Right lung (tissue), 5 donors: Measurements from ENCODE around the gene PPEF1. TPM values are rescaled to one million over a fixed set of nuclear protein-coding genes. Genes with fewer than 3 reads are reported as not detected.
"Not testable (repeated sequence)": the region's sequence is repeated elsewhere in the genome, so short reads cannot be mapped to it uniquely, and the experiment has no call there.

Source experiments
- DNase-seq, 2 donors: peaks; one replicate each; pipeline ENCODE4 v3.0.0-alpha.2; 2013
- polyA plus RNA-seq, 5 donors: library from polyadenylated mRNA; unstranded; fragments of 120-200 nt; gene quantifications; one replicate each; pipeline versions ENCODE4 v1.2.1 to v1.2.3, GENCODE V29; 2013; ENCODE audit warnings: inconsistent platforms in 1 of 5, low replicate concordance in 1 of 5; ENCODE audit not compliant: insufficient read length in 5 of 5, insufficient read depth in 1 of 5

PPEF1 gene
- polyA plus RNA-seq, 5 donors = 0.20 to 1.1 (median 0.70) TPM

- no peak for DNase-seq
These were observed 89.7 kb downstream of the PPEF1 start for GRCh38 chrX:18797141-18797540.

DNA sequence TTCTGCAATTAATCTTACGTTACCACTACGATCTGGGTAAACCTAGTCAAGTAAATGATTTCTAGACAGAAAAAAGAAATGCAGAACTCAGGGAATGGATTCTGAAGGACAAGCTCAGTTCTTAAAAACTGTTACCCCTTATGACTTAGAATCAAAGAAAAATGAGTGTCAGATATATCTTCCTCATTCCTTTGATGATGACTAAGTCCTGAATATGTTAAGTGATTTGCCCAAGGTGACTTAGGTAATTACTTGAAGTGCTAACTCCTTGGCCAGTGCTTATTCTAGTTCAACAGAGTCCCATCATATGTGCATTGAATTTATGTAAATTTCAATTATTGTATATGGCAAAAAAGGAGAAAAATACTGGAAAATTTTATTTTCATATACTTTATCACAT lies 92.5 kb downstream of the PPEF1 start:
- no peak for DNase-seq

GRCh38 chrX:18809641-18810040 lies 102.2 kb downstream of the PPEF1 start:
- no peak for DNase-seq

DNA sequence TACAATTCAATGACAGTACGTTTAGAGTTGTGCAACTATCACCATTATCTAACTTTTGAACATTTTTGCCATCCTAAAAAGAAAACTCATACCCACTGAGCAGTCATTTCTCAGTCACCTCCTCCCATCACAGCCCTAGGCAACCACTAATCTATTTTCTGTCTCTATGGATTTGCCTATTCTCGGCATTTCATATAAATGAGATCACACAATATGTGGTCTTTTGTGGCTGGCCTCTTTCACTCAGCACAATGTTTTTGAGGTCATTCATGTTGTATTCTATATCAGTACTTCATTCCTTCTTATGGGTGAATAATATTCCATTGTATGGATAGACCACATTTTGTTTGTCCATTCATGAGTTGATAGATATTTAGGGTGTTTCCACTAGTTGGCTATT lies 103.0 kb downstream of the PPEF1 start:
- DNase-seq = no peak

DNA sequence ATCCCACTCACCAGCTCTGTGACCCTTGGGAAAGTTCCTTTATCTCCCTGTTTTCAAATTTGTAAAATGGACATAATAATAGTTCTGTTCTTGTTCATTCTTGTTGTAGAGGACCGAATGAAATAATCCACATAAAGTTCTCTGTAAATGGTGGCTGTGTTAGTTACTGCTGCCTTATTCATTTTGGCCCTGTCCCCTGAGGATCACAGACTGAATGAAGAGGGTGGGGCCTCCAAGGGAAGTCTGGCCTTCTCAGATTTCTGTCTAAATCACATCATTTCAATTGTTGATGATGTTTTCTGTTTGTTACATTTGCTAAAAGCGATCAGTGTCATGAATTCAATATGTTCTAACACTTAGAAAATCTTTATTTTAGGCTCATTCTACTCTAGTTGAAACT lies 117.9 kb downstream of the PPEF1 start:
- DNase-seq = no peak

DNA sequence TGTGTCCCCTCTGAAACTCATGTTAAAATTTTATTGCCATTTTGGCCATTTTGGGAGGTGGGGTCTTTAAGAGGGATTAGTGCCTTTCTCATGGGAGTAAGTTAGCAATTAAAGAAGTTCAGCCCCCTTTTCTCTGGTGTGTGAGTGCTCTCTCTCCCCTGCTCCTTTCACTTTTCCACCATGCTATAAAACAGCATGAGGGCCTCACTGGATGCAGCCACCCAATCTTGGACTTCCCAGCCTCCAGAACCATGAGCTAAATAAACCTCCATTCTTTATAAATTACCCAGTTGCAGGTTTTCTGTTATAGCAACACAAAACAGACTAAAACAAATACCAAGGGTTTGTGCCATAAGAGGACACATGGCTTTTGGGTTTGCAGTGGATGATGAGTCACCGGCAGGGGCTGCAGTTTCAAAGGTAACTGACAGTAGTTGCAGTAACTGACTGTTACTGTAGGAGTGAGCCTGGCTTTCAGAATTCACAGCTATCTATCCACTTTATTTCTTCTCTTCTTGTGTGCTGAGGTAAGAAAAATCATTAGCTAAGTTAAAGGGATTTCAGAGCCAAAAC lies 121.5 kb downstream of the PPEF1 start:
- DNase-seq = no peak

DNA sequence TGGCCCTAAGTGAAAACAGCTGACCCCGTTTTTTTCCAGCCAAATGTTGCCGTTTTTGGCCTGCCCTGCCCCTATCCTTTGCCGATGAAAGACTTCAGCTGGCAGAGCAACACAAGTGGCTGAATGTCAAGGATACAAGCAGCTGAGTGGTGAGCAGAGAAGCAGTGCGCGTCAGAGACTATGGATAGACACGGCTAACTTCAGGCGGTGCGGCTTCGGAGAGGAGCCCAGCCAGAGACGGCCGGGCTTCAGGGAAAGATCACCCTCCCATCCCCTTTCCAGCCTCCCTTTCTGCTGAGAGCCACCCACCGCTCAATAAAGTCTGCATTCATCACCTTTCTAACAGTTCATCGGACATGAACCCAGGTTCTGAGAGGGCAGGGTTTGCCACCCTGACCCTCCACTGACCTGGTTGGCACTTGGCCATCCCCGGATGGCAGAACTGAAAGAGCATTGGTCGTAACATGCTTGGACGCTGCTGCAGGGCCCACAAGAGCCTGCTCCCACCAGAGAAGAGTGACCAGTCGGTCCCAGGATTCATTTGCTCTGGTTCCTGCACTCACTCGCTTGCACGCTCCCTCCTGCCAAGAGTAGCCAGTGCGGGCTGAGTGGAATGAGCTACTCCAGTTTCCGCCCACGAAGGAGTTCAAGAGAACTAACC lies 125.8 kb downstream of the PPEF1 start:
- DNase-seq = peak; percentile 38 to 39

GRCh38 chrX:18847901-18848300 lies 140.5 kb downstream of the PPEF1 start:
- not testable (repeated sequence) for DNase-seq

DNA sequence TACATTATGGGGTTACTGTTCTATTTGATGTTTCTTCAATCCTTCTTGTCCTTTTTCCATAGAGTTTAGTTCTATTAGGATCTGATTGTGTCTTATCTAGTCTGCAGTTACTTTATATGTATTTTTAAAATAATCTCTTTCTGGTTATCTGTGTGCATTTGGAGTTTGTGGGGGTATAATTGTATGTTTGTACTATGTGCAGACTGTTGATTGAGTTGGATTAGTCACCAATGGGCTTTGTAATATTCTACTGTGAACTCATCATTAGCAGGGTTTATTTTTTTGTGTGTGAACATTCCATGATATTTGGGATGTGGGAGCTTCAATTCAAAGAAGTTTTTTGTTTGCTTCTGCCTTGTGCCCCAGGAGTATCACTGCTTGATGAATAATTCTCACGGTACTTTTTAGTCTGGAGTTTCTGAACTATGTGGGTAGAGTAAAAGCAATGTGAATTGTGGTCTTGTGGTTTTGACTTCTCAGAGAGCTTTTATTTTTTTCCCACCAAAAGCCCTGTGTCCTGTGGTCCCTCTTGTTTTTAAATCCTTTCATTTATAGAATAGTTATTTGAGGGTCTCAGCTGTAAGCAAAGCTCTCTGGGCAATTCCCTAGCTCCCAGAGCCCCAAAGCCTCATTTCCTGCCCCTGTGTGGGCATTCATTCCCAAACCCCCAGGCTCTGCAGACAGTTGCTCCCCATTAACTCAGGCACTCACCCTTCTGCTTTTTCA lies 148.6 kb downstream of the PPEF1 start:
- no peak for DNase-seq

DNA sequence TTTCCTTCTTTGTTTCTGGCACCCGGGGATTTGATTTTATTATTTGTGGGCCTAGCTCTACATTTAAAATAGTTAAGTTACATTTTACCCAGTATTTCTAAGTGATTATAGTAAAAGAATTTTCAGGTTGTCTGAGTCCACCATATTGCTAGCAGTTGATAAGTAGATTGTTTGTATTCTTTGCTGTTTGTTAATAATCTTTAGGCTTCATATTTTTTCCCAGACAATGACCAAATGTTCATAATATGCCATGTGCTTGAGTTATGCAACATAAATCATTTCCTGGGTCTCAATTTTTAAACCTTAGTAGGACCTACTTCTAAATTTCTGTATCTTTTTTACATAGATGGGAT lies 149.2 kb downstream of the PPEF1 start:
- DNase-seq = no peak

GRCh38 chrX:18861511-18861910 lies 154.1 kb downstream of the PPEF1 start:
- no peak for DNase-seq

GRCh38 chrX:18864390-18864920 lies 157.0 kb downstream of the PPEF1 start:
- no peak for DNase-seq

DNA sequence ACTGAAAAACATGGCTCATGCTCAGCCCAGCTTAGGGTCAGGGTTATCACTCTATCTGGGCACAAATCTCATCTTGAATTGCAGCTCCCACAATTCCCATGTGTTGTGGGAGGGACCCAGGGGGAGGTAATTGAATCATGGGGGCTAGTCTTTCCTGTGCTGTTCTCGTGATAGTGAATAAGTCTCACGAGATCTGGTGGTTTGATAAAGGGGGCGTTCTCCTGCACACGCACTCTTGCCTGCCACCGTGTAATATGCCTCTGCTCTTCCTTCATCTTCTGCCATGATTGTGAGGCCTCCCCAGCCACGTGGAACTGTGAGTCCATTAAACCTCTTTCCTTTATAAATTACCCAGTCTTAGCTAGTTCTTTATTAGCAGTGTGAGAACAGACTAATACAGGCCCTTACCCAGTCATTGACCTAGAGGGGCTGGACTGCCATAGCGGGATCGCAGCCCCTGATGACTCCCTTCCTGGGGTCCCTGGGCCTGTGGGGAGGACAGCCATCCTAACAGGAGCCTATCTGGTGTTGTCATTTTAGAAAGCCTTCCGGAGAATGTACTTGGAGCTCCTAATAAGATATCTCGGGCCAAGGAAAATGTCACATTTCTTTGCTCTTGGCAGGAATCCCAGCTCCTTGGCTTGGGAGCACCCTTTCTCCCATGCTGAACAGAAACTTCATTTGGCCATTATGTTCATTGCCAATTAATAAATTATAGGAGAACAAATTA lies 163.9 kb downstream of the PPEF1 start:
- peak in 1 of 2 donors; percentile 19 for DNase-seq

DNA sequence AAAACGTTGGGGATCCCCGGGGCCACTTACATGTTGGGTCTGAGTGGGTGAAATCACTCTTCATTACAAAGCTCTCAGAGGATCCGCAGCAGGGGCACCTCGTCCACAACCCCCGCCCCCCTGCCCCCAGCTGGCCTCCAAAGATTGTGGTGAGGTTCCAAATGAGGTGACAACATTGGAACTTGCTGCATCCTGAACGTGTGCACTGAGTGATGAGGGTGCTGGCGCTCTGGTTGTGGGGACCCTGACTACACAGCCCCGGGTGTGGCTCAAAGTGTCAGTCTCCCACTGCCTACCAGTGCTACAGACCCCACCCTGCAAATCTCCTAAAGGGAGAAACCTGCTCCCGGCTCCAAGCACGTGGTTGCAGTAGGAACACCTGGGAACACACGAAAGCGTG lies 164.5 kb downstream of the PPEF1 start:
- DNase-seq = no peak

GRCh38 chrX:18872621-18873020 lies 165.2 kb downstream of the PPEF1 start:
- DNase-seq = no peak

GRCh38 chrX:18873189-18873791 lies 165.8 kb downstream of the PPEF1 start:
- no peak for DNase-seq

DNA sequence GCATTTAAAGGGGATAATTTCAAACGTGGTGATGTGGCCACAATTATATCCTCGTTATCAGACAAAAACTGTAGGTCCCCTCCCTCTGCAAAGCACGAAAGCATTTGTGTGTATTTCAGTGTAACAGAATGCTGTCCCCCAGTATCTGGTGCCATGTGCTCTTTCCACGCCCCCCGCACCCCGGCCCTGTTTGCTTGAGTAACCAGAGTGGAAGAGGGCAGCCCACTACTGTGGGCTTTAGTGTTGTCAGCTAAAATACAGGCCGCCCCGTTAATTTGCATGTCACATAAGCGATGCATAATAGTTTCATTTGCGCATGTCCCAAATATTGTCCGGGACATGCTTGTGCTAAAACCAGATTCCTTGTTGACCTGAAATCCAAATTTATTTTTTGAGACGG lies 166.4 kb downstream of the PPEF1 start:
- no peak for DNase-seq

GRCh38 chrX:18874560-18875255 lies 167.3 kb downstream of the PPEF1 start:
- no peak for DNase-seq

DNA sequence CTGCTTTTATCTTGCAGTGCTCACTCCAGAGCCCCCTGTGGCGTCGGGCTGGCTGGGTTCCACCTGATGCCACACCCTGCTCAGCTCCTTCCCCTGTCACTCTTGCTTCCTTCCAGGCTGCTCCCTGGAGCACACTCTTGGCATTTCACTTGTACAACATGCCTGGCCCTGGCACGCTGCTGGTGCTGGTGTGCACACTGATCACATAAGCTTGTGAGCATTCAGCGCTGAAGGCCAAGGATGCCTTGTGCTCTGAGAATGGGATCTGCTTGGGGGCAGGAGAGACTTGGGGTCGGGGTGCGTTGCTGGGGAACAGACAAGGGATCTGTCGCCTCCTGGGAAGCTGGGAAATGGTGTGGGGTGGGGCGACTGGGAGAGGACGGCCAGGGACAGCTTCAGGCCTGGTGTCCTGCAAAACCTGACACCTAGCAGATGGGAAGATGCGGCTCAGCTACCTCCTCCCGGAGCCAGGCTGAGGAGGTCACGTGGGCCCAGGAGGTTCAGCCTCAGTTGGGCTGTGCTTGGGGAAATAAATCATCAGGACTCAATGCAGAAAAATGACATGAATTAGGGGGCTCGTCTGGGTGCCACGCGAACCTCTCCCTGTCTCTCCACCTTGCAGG lies 167.9 kb downstream of the PPEF1 start:
- DNase-seq = no peak

DNA sequence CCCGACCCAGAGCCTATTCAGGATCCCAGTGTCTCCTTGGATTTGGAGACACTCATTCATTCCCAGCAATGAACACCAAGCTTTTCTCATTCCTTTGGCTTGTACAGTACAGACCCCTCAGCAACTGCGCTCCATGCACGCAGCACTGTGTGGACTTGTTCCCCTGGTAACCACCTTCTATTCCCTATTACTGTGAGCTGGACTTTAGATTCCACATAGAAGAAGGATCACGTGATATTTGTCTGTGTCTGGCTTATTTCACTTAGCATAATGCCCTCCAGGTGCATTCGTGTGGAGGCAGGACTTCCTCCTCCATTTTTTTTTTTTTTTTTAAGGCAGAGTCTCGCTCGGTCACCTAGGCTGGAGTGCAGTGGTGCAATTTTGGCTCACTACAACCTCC lies 170.0 kb downstream of the PPEF1 start:
- no peak for DNase-seq
